ENCODE results near the gene LRP1. TPM values are rescaled to one million over a fixed set of nuclear protein-coding genes. Genes with fewer than 3 reads are reported as not detected.

The LRP1 gene
- total RNA-seq, 1 donor from 2014 or later, result 108 TPM

DNA sequence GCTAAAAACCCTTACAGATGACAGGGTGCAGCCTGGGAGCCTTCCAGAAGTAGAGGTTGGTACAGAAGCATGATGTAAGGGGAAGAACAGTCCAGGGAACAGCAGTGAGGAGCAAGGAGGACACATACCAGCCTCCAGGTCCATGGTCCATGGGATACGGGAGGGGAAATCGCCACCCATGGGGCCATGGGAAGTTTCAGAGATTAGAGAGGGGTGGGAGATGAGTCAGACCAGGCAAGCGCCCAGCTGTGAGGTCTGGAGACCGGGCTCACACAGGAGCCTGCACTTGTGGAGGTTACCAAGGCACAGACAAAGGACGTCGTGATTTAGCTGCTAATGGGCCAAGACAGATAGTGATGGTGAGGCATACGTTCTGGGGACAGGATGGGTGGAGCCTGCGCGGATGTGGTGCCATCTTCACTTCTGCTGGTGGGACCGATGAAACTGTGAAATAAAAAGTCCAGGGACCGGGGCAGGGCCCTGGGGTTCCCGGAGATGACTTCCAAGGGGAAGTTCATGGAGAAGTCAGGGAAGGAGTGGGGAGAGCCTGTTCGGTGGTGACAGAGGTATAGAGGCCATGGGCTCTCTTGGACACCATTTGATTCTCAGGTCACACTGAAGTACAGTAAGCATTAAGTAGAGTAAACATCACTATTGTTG lies 36.8 kb downstream of the LRP1 start:
- no peak for DNase-seq
- intact Hi-C loops (cut with micrococcal nuclease), result no loop called here

DNA sequence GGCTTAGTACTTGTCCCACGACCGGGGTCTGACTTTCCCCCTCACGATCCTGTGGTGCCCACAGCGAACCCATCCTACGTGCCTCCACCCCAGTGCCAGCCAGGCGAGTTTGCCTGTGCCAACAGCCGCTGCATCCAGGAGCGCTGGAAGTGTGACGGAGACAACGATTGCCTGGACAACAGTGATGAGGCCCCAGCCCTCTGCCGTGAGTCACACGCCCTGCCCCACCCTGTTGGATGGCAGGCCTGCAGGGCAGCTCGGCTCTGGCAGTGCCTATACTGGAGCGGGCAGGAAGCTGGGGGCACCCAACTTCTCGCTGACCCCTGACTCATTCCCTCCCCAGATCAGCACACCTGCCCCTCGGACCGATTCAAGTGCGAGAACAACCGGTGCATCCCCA lies 37.5 kb downstream of the LRP1 start:
- ATAC-seq, result no peak
- intact Hi-C loops (cut with micrococcal nuclease), result no loop called here
- no peak for DNase-seq

More for the DNA sequence above, 36.8 kb downstream of the LRP1 start:
- no peak for ATAC-seq

DNA sequence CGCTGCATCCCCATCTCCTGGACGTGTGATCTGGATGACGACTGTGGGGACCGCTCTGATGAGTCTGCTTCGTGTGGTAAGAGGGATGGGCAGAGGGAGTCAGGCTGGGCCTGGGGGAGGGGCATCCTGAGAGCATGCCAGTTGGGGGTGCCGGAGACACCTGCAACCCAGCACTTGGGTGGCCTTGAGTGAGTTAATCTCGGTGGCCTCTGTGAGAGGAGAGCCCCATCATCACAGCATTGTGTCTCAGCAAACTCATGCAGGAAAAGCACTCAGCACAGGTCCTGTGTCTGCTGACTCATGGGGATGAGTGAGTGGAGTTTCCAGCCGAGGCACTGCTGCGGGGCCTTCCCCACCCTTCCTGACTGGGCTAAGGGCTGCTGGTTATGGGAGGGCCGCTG lies 38.7 kb downstream of the LRP1 start:
- intact Hi-C loops (cut with micrococcal nuclease), result no loop called here
- ATAC-seq, result no peak
- DNase-seq, result no peak

DNA sequence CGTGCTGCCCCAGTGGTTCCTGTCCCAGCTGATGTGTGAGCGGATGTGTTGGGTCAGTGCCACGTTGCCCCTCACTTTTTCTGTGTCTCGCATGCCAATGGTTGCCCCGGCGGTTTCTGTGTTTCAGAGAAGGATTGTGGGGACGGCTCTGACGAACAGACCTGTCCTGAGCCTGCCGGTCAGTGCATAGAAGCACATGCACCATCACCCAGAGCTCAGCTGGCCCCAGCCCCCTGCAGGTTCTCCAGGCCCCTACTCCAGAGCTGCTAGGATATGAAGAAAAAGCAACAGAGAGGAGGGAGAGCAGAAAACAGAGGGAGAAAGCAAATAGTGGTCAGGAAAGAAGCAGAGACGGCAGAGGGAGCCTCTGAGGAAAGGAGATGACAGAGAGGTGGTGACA lies 39.8 kb downstream of the LRP1 start:
- intact Hi-C loops (cut with micrococcal nuclease), result no loop called here
- ATAC-seq, result no peak
- no peak for DNase-seq

DNA sequence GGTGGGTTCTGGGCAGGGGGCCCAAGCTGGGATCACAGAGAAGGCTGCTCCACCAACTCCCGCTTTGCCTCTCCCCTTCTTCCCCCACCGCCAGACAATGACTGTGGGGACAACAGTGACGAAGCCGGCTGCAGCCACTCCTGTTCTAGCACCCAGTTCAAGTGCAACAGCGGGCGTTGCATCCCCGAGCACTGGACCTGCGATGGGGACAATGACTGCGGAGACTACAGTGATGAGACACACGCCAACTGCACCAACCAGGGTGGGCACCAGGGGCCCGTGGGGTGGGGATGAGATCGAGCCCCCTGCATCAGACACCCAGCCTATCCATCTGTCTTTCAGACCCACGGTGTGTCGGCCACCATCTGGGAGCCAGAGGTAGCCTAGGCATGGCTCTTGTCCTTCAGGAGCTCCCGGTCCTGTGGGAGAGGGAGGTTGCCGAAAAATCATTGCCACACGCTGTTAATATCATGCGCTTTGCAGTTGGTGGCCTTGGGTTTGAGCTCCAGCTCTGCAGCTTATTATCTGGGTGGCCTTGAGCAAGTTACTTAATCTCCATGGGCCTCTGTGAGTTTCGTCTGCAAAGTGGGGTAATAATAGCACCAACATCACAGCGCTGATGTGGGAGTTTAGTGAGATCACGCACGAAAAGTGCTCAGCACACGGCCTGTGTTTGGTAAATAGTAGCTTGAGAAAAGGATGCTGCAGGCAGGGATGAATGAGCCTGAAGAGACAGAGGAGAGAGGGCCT lies 40.9 kb downstream of the LRP1 start:
- DNase-seq (no peak), ATAC-seq (no peak)
- intact Hi-C loops (cut with micrococcal nuclease), result no loop called here

DNA sequence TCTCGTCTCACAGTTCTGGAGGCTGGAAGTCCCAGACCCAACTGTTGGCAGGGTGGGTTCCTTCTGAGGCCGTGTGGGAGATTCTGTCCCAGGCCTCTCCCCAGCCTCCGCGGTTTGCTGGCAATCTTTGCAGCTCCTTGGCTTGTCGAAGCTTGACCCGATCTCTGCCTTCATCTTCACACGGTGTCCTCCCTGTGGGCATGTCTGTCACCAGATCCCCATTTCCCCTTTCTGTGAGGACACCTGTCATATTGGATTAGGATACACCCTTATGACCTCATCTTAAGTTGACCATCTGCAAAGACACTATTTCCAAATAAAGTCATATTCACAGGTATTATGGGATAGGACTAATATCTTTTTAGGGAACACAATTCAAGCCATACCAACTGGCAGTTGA lies 41.7 kb downstream of the LRP1 start:
- ATAC-seq (no peak), DNase-seq (no peak)
- intact Hi-C loops (cut with micrococcal nuclease), result no loop called here

DNA sequence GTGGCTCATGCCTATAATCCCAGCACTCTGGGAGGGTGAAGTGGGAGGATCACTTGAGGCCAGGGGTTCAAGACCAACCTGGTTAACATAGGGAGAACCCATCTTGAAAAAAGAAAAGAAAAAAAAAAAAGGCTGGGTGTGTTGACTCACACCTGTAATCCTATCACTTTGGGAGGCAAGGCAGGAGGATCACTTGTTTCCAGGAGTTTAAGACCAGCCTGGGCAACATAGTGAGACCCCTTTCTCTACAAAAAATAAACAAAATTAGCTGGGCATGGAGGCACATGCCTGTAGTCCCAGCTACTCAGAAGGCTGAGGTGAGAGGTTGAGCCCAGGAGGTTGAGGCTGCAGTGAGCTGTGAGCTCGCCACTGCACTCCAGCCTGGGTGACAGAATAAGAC lies 42.1 kb downstream of the LRP1 start:
- DNase-seq, result no peak
- no peak for ATAC-seq
- intact Hi-C loops (cut with micrococcal nuclease), result no loop called here

DNA sequence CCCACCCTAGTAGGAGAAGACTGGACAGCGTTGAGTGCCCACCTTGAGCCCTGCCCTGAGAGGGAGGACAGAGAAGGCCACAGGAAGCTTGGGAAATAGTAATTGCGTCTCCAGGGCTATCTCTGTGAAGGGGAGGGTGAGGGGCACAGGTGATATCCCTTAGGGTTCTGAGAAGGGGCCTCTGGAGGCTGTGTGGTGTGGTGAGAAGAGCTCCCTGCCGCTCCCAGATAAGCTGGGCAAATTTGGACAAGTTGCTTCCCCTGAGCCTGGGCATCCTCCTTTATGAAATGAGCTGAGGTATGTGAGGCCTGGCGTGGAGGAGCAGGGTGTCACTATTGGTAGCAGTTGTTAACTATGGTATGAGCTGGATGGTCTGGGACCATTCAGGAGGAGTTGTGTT lies 42.6 kb downstream of the LRP1 start:
- intact Hi-C loops (cut with micrococcal nuclease), result no loop called here
- no peak for DNase-seq
- ATAC-seq, result no peak

DNA sequence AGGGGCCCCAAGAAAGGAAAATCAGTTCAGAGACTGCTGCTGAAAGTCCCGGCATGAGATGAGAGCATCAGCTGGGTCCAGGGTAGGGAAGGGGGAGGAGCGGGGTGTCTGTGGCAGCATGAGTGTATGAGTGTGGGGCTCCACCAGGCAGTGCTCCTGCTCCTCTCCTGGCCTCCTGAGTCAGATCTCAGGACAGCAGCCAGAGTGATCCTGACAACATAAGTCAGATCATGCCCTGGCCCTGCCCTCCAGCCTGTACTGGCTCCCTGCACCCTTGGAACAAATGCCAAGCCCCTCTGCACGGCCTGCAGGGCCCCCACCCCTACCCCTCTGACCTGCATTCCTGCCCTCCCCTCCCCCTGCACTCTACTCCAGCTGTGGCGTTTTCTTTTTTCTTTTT lies 43.4 kb downstream of the LRP1 start:
- DNase-seq (no peak), ATAC-seq (peak; percentile 14)
- intact Hi-C loops (cut with micrococcal nuclease), result no loop called here

DNA sequence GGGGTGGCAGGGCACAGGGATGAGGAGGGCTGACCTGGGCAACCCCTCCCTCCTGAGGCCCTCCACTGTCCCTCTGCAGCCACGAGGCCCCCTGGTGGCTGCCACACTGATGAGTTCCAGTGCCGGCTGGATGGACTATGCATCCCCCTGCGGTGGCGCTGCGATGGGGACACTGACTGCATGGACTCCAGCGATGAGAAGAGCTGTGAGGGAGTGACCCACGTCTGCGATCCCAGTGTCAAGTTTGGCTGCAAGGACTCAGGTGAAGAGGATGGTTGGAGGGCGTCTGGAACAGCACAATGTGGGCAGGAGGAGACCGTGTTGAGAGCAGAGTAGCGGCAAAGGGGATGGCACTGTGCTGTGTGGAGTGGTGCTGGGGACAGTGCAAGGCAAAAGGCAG lies 44.8 kb downstream of the LRP1 start:
- intact Hi-C loops (cut with micrococcal nuclease), result no loop called here
- DNase-seq (peak; percentile 59), ATAC-seq (peak; percentile 31)

DNA sequence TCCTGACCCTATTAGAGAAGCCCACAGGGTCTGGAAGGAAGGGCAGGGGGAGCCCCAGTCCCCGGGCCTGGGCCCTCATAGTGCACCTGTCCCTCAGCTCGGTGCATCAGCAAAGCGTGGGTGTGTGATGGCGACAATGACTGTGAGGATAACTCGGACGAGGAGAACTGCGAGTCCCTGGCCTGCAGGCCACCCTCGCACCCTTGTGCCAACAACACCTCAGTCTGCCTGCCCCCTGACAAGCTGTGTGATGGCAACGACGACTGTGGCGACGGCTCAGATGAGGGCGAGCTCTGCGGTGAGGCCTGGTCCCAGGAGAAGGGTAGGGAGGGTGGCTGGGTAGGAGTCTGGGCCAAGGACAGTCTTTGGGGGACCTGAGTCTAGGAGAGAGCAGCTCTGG lies 45.4 kb downstream of the LRP1 start:
- DNase-seq (no peak), ATAC-seq (no peak)
- intact Hi-C loops (cut with micrococcal nuclease), result no loop called here

DNA sequence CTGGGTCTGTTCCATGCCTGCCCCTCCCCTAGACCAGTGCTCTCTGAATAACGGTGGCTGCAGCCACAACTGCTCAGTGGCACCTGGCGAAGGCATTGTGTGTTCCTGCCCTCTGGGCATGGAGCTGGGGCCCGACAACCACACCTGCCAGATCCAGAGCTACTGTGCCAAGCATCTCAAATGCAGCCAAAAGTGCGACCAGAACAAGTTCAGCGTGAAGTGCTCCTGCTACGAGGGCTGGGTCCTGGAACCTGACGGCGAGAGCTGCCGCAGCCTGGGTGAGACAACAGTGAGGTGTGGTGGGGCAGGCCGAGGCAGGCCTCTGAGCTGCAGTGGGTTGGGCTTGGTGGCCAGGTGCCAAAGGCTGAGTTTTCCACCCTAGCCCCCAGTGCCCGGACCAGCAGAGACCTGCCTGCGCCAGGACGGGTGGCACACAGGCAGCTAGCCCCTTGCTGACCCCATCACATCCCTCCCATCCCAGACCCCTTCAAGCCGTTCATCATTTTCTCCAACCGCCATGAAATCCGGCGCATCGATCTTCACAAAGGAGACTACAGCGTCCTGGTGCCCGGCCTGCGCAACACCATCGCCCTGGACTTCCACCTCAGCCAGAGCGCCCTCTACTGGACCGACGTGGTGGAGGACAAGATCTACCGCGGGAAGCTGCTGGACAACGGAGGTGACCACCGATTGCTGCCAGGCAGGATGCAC lies 47.3 kb downstream of the LRP1 start:
- ATAC-seq (peak; percentile 69), DNase-seq (peak; percentile 91)
- intact Hi-C loops (cut with micrococcal nuclease), result no loop called here

DNA sequence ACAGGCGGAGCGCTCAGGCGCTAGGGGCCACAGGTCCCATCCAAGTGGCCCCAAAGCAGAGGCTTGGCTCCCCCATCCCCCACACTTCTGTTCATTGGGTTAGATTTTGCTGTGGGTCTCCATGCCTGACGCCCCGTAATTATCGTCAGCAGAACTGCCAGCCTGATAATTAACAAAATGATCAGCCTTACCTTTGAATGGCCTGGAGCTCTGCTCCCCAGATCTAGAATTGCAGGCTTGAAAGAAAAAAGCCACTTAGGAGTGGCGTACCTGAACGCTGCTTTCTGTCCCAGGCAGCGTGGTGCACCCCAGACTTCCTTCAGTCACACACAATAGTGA lies 47.8 kb downstream of the LRP1 start:
- DNase-seq (no peak), ATAC-seq (no peak)
- intact Hi-C loops (cut with micrococcal nuclease), result no loop called here

DNA sequence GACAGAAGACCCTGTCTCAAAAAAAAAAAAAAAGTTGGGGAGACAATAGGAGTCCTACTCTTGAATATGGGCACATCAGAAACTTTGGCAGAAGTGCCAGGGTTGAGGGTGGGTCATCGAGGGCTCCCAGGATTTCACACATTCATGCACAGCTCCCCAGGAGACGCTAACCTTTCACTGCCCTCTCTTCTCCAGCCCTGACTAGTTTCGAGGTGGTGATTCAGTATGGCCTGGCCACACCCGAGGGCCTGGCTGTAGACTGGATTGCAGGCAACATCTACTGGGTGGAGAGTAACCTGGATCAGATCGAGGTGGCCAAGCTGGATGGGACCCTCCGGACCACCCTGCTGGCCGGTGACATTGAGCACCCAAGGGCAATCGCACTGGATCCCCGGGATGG lies 48.6 kb downstream of the LRP1 start:
- no peak for ATAC-seq
- intact Hi-C loops (cut with micrococcal nuclease), result no loop called here
- DNase-seq, result no peak

DNA sequence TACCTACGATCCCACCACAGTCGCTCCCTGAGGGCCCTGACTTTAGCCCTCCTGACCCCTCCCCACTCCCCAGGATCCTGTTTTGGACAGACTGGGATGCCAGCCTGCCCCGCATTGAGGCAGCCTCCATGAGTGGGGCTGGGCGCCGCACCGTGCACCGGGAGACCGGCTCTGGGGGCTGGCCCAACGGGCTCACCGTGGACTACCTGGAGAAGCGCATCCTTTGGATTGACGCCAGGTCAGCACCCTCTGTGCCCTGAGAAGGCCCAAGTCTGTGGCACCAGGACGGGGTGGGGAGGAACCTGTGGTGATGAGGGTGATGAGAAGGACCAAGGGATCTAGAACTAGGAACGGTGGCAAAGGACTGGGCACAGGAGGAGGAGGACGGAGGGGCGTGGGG lies 49.1 kb downstream of the LRP1 start:
- ATAC-seq, result no peak
- no peak for DNase-seq
- intact Hi-C loops (cut with micrococcal nuclease), result no loop called here

DNA sequence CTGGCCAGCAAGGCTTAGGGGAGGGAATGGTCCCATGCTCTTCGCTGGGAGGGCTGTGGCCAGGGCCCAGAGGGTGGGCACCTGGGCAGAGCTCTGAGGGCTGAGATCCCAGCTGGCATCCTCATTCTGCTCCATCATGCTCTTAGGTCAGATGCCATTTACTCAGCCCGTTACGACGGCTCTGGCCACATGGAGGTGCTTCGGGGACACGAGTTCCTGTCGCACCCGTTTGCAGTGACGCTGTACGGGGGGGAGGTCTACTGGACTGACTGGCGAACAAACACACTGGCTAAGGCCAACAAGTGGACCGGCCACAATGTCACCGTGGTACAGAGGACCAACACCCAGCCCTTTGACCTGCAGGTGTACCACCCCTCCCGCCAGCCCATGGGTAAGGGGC lies 49.9 kb downstream of the LRP1 start:
- no peak for ATAC-seq
- no peak for DNase-seq
- intact Hi-C loops (cut with micrococcal nuclease), result no loop called here

DNA sequence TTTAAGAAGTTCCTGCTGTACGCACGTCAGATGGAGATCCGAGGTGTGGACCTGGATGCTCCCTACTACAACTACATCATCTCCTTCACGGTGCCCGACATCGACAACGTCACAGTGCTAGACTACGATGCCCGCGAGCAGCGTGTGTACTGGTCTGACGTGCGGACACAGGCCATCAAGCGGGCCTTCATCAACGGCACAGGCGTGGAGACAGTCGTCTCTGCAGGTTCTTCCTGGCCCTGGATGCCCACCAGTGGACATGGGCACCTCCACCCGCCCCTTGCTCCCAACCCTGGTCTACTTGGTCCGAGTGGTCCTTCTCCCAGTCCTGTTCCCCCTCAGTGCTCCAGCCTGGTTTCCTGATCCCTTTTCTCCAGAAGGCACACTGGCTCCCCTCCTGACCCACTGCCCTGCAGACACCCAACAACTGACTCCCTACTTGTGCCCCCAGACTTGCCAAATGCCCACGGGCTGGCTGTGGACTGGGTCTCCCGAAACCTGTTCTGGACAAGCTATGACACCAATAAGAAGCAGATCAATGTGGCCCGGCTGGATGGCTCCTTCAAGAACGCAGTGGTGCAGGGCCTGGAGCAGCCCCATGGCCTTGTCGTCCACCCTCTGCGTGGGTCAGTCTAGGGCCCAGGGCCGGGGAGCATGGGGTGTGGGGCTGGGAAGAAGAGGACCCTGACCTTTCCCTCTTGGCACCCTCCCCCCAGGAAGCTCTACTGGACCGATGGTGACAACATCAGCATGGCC lies 51.2 kb downstream of the LRP1 start:
- DNase-seq (no peak), ATAC-seq (no peak)
- intact Hi-C loops (cut with micrococcal nuclease), result no loop called here

DNA sequence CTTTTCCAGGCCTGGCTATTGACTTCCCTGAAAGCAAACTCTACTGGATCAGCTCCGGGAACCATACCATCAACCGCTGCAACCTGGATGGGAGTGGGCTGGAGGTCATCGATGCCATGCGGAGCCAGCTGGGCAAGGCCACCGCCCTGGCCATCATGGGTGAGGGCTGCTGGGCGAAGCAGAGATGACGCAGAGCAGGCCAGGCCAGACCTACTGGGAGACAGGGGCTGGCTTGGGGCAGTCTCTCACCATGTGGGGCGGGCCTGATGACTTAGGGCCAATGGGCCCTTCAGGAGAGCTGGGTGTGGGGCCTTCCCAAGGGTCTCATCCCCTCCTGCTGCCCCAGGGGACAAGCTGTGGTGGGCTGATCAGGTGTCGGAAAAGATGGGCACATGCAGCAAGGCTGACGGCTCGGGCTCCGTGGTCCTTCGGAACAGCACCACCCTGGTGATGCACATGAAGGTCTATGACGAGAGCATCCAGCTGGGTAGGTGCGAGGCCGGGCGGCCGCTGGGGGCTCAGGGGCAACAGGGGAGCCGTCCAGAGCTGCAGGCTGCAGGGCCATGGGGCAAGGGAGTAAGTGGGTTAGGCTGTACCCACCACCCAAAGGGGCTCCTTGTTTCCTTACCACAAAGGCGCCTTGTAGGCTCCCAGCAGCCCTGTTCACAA lies 52.2 kb downstream of the LRP1 start:
- DNase-seq (no peak), ATAC-seq (no peak)
- intact Hi-C loops (cut with micrococcal nuclease), result no loop called here

DNA sequence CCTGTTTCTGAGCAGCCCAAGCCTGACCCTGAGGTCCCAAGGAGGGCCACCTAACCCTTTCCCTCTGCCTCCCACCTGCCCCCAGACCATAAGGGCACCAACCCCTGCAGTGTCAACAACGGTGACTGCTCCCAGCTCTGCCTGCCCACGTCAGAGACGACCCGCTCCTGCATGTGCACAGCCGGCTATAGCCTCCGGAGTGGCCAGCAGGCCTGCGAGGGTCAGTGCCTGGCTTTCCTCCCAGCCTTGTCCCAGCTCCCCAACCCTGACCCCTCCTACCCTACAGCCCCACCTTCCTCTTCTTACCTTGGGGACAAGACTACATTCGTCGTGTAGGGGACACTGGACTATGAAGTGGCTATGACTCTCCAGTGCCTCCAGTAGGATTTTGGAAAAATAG lies 52.8 kb downstream of the LRP1 start:
- intact Hi-C loops (cut with micrococcal nuclease), result no loop called here
- no peak for DNase-seq
- no peak for ATAC-seq
